Esophagus squamous epithelium (tissue), 5 donors: ENCODE measurements around the gene KAZALD1. TPM values are rescaled to one million over a fixed set of nuclear protein-coding genes. Genes with fewer than 3 reads are reported as not detected.

Experiments used
- DNase-seq: peaks from one replicate; lab custom pipeline; 2025; lab: John Stamatoyannopoulos, UW
- H3K27ac ChIP-seq, 4 donors: fragments of 200-600 bp; sonication (generic); one replicate each; pipeline ENCODE4 v1.5.1; 2016 to 2019; ENCODE audit warnings: mild to moderate bottlenecking in 1 of 4
- H3K27me3 ChIP-seq, 4 donors: fragments of 200-600 bp; sonication (generic); 1 replicate in 3 of 4; 2 replicates in 1 of 4; pipeline versions ENCODE4 v1.5.1 to v1.6.0; 2017 to 2021; ENCODE audit warnings: antibody characterized with exemption in 1 of 4
- H3K36me3 ChIP-seq, 3 donors: fragments of 200-600 bp; sonication (generic); one replicate each; pipeline ENCODE4 v1.5.1; 2016 to 2019
- H3K4me1 ChIP-seq, 3 donors: fragments of 200-600 bp; sonication (generic); one replicate each; pipeline ENCODE4 v1.5.1; 2017 to 2019
- H3K4me3 ChIP-seq, 4 donors: fragments of 200-600 bp; sonication (generic); 1 replicate in 3 of 4; 2 replicates in 1 of 4; pipeline ENCODE4 v1.5.1; 2016 to 2019; ENCODE audit warnings: mild to moderate bottlenecking in 2 of 4, moderate library complexity in 1 of 4
- H3K9me3 ChIP-seq, 3 donors: fragments of 200-600 bp; sonication (generic); one replicate each; pipeline ENCODE4 v1.5.1; 2016 to 2019
- POLR2A ChIP-seq, 4 donors: fragments of 450-650 bp; IDR thresholded peaks; one replicate each; pipeline ENCODE4 v1.6.1; 2017; ENCODE audit warnings: antibody characterized with exemption in 4 of 4, mild to moderate bottlenecking in 4 of 4, moderate library complexity in 3 of 4
- WGBS, 2 donors: methylation state at CpG; one replicate each; pipeline ENCODE4 v1.1.5; 2018; 5-methylcytosine and 5-hydroxymethylcytosine counted together
- intact Hi-C: fragments of 100-400 bp; cut with DNase I; formaldehyde crosslinking; loops from one replicate; pipeline ENCODE4 v1.15.0; 2022
- total RNA-seq, 4 donors: library from RNA; depleted of rRNA; stranded (reverse); fragments of >200 nt; gene quantifications; one replicate each; pipeline ENCODE4 v1.1.0, GENCODE V29; 2016
- TF ChIP-seq, protein P1 (sequence below), 6 experiments: fragments of 450-650 bp in 4 of 6; fragments of 200-600 bp in 2 of 6; sonication (generic) in 2 of 6; IDR thresholded peaks; one replicate each; pipeline ENCODE4 v1.5.1; 2016 to 2019; ENCODE audit warnings: antibody characterized with exemption in 6 of 6, mild to moderate bottlenecking in 4 of 6, moderate library complexity in 4 of 6
- donor health status: DM: yes; HTN: yes; CAD: no.

Gene KAZALD1
- total RNA-seq, 4 donors from 2014 or later, result 0.47 to 1.4 (median 1.1) TPM; not detected in 1

DNA sequence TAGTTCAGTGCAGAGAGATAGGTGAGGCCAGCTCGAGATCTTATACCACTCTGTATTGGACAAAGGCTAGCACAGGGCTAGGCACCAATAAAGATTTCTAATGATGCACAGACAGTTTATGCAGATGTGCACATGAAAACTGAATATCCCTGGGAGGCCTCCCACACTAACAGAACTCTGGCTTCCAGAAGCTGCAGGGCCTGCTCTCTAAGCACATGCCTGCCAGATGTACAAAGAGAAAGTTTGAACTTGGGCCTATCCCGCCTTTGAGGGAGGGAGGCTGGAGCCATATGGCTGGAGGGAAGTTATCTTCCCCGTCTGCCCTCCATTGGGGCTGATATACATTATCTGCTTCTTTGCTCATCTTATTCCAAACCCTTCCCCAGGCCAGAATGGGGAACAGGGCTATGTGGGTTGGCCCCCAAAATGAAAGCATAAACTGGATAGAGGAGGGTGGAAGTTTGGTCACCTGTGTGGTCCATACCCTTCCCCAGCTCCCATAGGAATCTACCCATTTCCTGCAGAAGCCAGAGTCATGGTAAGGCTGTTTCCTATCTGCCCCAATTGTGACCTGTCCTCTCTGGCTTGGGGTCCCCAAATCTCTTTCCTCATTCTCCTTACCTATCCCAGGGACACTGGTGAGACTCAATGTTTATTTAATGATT lies 3.8 kb downstream of the KAZALD1 start:
- Histone ChIP-seq H3K36me3 (no peaks in the 10 kb centered on the region), H3K4me1 (peaks cover 41 to 60% (median 45%) of the 10 kb centered on the region in 3 donors), H3K27me3 (peaks cover 0 to 57% (median 0%) of the 10 kb centered on the region in 4 donors), H3K27ac (peak overlapping the region; percentile 45 to 79 (median 76)), H3K9me3 (no peaks in the 10 kb centered on the region), H3K4me3 (peak overlapping the region; percentile 40 to 75 (median 52))
- WGBS, 2 donors, result 79 to 81% methylated on average over 2 to 3 of the region's 3 CpGs
- no peak for DNase-seq
- intact Hi-C loops, result no loop called here
- no peak for TF ChIP-seq POLR2A (IDR thresholded peaks at IDR 0.05)
- TF ChIP-seq, protein P1, sequence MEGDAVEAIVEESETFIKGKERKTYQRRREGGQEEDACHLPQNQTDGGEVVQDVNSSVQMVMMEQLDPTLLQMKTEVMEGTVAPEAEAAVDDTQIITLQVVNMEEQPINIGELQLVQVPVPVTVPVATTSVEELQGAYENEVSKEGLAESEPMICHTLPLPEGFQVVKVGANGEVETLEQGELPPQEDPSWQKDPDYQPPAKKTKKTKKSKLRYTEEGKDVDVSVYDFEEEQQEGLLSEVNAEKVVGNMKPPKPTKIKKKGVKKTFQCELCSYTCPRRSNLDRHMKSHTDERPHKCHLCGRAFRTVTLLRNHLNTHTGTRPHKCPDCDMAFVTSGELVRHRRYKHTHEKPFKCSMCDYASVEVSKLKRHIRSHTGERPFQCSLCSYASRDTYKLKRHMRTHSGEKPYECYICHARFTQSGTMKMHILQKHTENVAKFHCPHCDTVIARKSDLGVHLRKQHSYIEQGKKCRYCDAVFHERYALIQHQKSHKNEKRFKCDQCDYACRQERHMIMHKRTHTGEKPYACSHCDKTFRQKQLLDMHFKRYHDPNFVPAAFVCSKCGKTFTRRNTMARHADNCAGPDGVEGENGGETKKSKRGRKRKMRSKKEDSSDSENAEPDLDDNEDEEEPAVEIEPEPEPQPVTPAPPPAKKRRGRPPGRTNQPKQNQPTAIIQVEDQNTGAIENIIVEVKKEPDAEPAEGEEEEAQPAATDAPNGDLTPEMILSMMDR (IDR thresholded peaks at IDR 0.05), result no peak

- TF ChIP-seq, protein P1 (IDR thresholded peaks at IDR 0.05), result peak in 4 of 6 experiments; percentile 27 to 43 (median 36)
- peak in 1 of 4 donors; percentile 21 for TF ChIP-seq POLR2A (IDR thresholded peaks at IDR 0.05)
- 0 to 2% methylated on average over 7 to 18 of the region's 49 CpGs for WGBS, 2 donors
- H3K36me3 ChIP-seq, result no peaks in the 10 kb centered on the region
- H3K27me3 ChIP-seq, result peaks cover 0 to 57% (median 0%) of the 10 kb centered on the region in 4 donors
- intact Hi-C loops, result no loop called here
- H3K4me1 ChIP-seq, result peaks cover 40 to 55% (median 44%) of the 10 kb centered on the region in 3 donors
- peak overlapping the region; percentile 45 to 79 (median 76) for H3K27ac ChIP-seq
- peak overlapping the region; percentile 40 to 75 (median 52) for H3K4me3 ChIP-seq
- no peaks in the 10 kb centered on the region for H3K9me3 ChIP-seq
- no peak for DNase-seq
These were observed 4.5 kb downstream of the KAZALD1 start for GRCh38 chr10:101066146-101066895.

DNA sequence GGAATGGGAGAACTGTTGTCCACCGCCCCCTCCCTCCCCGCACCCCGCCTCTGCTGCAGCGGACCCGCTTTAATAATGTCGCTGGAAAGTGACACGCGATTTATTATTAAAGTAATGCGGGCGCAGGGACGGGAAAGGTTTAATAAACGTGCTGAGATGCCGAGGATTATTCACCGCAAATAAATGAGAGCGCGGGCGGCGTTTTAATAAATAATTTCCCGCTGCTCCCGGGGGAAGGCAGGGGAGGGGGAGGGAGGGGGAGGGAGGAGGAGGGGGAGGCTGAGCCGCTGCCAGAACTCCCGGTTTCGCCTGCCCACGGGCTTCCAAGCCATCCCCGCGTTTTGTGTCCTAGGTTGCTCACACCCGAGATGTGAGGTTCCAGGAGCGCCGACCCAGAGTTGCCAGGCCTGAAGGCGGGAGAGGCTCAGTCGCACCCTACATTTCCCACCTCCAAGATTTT lies 5.1 kb downstream of the KAZALD1 start:
- peaks cover 34 to 49% (median 38%) of the 10 kb centered on the region in 3 donors for H3K4me1 ChIP-seq
- TF ChIP-seq, protein P1 (IDR thresholded peaks at IDR 0.05), result no peak
- TF ChIP-seq POLR2A (IDR thresholded peaks at IDR 0.05), result no peak
- H3K9me3 ChIP-seq, result no peaks in the 10 kb centered on the region
- peak overlapping the region; percentile 40 to 75 (median 52) for H3K4me3 ChIP-seq
- H3K36me3 ChIP-seq, result no peaks in the 10 kb centered on the region
- 1 to 2% methylated on average over 16 to 25 of the region's 31 CpGs for WGBS, 2 donors
- intact Hi-C loops, result no loop called here
- DNase-seq, result no peak
- H3K27me3 ChIP-seq, result peaks cover 0 to 59% (median 0%) of the 10 kb centered on the region in 4 donors
- peak overlapping the region; percentile 45 to 79 (median 76) for H3K27ac ChIP-seq

GRCh38 chr10:101067356-101068083 lies 5.7 kb downstream of the KAZALD1 start:
- no peaks in the 10 kb centered on the region for H3K9me3 ChIP-seq
- peaks cover 0 to 59% (median 0%) of the 10 kb centered on the region in 4 donors for H3K27me3 ChIP-seq
- peak overlapping the region; percentile 40 to 75 (median 52) for H3K4me3 ChIP-seq
- intact Hi-C loops, result no loop called here
- H3K36me3 ChIP-seq, result no peaks in the 10 kb centered on the region
- no peak for DNase-seq
- TF ChIP-seq POLR2A (IDR thresholded peaks at IDR 0.05), result no peak
- TF ChIP-seq, protein P1 (IDR thresholded peaks at IDR 0.05), result peak; percentile 86 to 93 (median 90)
- H3K27ac ChIP-seq, result peak overlapping the region; percentile 36 to 79 (median 64)
- H3K4me1 ChIP-seq, result peaks cover 28 to 43% (median 32%) of the 10 kb centered on the region in 3 donors
- 2% methylated on average over 9 to 11 of the region's 43 CpGs for WGBS, 2 donors
